ENCODE results near the gene STMP1.

DNA sequence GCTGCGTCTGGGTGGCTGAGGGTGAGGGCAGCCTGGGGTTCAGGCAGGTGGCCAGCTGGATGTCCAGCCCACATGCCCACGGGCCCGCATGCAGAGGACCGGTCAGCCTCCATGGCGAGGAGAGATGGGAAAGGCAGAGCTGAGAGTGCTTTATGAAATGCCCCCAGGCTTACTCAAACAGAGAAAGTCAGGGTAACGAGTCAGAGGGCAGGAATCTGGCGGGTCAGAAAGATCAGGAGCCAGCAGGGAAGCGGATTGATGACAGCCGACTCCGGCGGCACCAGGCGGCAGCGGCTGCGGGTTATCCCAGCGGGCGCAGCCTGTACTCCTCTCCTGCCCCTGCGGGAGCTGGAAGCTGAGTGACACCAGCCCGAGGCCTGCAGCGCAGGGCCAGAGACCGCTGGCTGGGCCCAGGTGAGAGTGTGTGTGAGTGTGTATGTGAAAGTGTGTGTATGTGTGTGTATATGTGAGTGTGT is 52.3 kb downstream of the STMP1 start:
- TF ChIP-seq ZNF232 (CRISPR knock-in tag; IDR thresholded peaks at IDR 0.05) (no peak), IRF1 (CRISPR knock-in tag; IDR thresholded peaks at IDR 0.05) (no peak), NFE2L1 (CRISPR knock-in tag; IDR thresholded peaks at IDR 0.05) (no peak), STAT6 (CRISPR knock-in tag; conservative IDR thresholded peaks at IDR 0.05; ENCODE audit: low read depth) (no peak), RORB (CRISPR knock-in tag; IDR thresholded peaks at IDR 0.05) (no peak), ZBTB21 (CRISPR knock-in tag; IDR thresholded peaks at IDR 0.05; ENCODE audit: borderline replicate concordance) (no peak), ZNF532 (CRISPR knock-in tag; IDR thresholded peaks at IDR 0.05; ENCODE audit: borderline replicate concordance) (no peak)
- TF ChIP-seq, protein P1, sequence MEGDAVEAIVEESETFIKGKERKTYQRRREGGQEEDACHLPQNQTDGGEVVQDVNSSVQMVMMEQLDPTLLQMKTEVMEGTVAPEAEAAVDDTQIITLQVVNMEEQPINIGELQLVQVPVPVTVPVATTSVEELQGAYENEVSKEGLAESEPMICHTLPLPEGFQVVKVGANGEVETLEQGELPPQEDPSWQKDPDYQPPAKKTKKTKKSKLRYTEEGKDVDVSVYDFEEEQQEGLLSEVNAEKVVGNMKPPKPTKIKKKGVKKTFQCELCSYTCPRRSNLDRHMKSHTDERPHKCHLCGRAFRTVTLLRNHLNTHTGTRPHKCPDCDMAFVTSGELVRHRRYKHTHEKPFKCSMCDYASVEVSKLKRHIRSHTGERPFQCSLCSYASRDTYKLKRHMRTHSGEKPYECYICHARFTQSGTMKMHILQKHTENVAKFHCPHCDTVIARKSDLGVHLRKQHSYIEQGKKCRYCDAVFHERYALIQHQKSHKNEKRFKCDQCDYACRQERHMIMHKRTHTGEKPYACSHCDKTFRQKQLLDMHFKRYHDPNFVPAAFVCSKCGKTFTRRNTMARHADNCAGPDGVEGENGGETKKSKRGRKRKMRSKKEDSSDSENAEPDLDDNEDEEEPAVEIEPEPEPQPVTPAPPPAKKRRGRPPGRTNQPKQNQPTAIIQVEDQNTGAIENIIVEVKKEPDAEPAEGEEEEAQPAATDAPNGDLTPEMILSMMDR (IDR thresholded peaks at IDR 0.05): no peak
- TF ChIP-seq, protein P2, sequence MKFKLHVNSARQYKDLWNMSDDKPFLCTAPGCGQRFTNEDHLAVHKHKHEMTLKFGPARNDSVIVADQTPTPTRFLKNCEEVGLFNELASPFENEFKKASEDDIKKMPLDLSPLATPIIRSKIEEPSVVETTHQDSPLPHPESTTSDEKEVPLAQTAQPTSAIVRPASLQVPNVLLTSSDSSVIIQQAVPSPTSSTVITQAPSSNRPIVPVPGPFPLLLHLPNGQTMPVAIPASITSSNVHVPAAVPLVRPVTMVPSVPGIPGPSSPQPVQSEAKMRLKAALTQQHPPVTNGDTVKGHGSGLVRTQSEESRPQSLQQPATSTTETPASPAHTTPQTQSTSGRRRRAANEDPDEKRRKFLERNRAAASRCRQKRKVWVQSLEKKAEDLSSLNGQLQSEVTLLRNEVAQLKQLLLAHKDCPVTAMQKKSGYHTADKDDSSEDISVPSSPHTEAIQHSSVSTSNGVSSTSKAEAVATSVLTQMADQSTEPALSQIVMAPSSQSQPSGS (CRISPR knock-in tag; IDR thresholded peaks at IDR 0.05; ENCODE audit: borderline replicate concordance, low read depth): no peak
- TF ChIP-seq, protein P3, sequence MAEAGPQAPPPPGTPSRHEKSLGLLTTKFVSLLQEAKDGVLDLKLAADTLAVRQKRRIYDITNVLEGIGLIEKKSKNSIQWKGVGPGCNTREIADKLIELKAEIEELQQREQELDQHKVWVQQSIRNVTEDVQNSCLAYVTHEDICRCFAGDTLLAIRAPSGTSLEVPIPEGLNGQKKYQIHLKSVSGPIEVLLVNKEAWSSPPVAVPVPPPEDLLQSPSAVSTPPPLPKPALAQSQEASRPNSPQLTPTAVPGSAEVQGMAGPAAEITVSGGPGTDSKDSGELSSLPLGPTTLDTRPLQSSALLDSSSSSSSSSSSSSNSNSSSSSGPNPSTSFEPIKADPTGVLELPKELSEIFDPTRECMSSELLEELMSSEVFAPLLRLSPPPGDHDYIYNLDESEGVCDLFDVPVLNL (CRISPR knock-in tag; IDR thresholded peaks at IDR 0.05; ENCODE audit: borderline replicate concordance, low read depth): no peak
- TF ChIP-seq, protein P4, sequence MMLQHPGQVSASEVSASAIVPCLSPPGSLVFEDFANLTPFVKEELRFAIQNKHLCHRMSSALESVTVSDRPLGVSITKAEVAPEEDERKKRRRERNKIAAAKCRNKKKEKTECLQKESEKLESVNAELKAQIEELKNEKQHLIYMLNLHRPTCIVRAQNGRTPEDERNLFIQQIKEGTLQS (CRISPR knock-in tag; conservative IDR thresholded peaks at IDR 0.05): no peak
- TF ChIP-seq, protein P5, sequence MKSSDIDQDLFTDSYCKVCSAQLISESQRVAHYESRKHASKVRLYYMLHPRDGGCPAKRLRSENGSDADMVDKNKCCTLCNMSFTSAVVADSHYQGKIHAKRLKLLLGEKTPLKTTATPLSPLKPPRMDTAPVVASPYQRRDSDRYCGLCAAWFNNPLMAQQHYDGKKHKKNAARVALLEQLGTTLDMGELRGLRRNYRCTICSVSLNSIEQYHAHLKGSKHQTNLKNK (CRISPR knock-in tag; IDR thresholded peaks at IDR 0.05): no peak

All from WTC11 (cell line).